Transverse colon (tissue), 4 donors: ENCODE results near the gene IGLL5. TPM values are rescaled to one million over a fixed set of nuclear protein-coding genes. Genes with fewer than 3 reads are reported as not detected.

ENCODE experiments used
- DNase-seq: peaks from one replicate; pipeline ENCODE4 v3.0.0-alpha.2; 2019
- H3K27ac ChIP-seq, 4 donors: fragments of 200-600 bp; sonication (generic); 2 replicates each; pipeline ENCODE4 v1.5.1; 2016 to 2018; ENCODE audit warnings: inconsistent platforms in 4 of 4
- H3K27me3 ChIP-seq: fragments of 200-600 bp; sonication (generic); 2 replicates; pipeline ENCODE4 v1.5.1; 2017; ENCODE audit warnings: inconsistent platforms
- H3K36me3 ChIP-seq, 4 donors: fragments of 200-600 bp; sonication (generic); 2 replicates each; pipeline ENCODE4 v1.5.1; 2017 to 2019; ENCODE audit warnings: inconsistent platforms in 4 of 4
- H3K4me1 ChIP-seq, 4 donors: fragments of 200-600 bp; sonication (generic); 2 replicates each; pipeline ENCODE4 v1.5.1; 2017 to 2020; ENCODE audit warnings: inconsistent platforms in 4 of 4
- H3K4me3 ChIP-seq, 4 donors: fragments of 200-600 bp; sonication (generic); 1 replicate in 1 of 4; 2 replicates in 3 of 4; pipeline versions ENCODE4 v1.5.1 to v1.6.1; 2017 to 2019; ENCODE audit warnings: inconsistent platforms in 4 of 4
- H3K9me3 ChIP-seq, 2 donors: fragments of 200-600 bp; sonication (generic); 2 replicates each; pipeline ENCODE4 v1.5.1; 2017 to 2019; ENCODE audit warnings: inconsistent platforms in 2 of 2
- EP300 ChIP-seq: sonication (generic); formaldehyde crosslinking; IDR thresholded peaks from one replicate; pipeline ENCODE4 v1.6.1; 2017; ENCODE audit warnings: antibody characterized with exemption, low read depth
- POLR2A ChIP-seq: fragments of 450-650 bp; IDR thresholded peaks from one replicate; pipeline ENCODE4 v1.6.1; 2016; ENCODE audit warnings: antibody characterized with exemption, mild to moderate bottlenecking, moderate library complexity
- POLR2AphosphoS5 ChIP-seq, 3 donors: sonication (generic); formaldehyde crosslinking; IDR thresholded peaks; one replicate each; pipeline ENCODE4 v1.6.1; 2016; ENCODE audit warnings: antibody characterized with exemption in 3 of 3
- WGBS, 2 donors: methylation state at CpG; one replicate each; pipeline ENCODE4 v1.1.5; 2018; ENCODE audit warnings: low coverage in 1 of 2; 5-methylcytosine and 5-hydroxymethylcytosine counted together
- in situ Hi-C, 4 donors: fragments of 200-750 bp; cut with MboI; loops; one replicate each; pipeline versions ENCODE4 v1.15.0 to v1.15.1; 2017; ENCODE audit warnings: low sequenced_read_pairs in 3 of 4, low pct_ligation_motif_present in 1 of 4, low pct_unique_long_range_greater_than_20kb in 1 of 4
- intact Hi-C: fragments of 100-400 bp; cut with DNase I; formaldehyde crosslinking; loops from one replicate; pipeline ENCODE4 v1.15.1; 2023; ENCODE audit warnings: low total_unique reads
- total RNA-seq, 4 donors: library from RNA; depleted of rRNA; stranded (reverse); fragments of >200 nt; gene quantifications; one replicate each; pipeline ENCODE4 v1.1.0, GENCODE V29; 2016
- TF ChIP-seq, protein P1 (sequence below), 5 experiments: fragments of 200-600 bp in 3 of 5; fragments of 450-650 bp in 2 of 5; sonication (generic) in 3 of 5; IDR thresholded peaks; 1 replicate in 2 of 5; 2 replicates in 3 of 5; pipeline ENCODE4 v1.5.1; 2016 to 2017; ENCODE audit warnings: antibody characterized with exemption in 5 of 5, inconsistent platforms in 3 of 5, mild to moderate bottlenecking in 2 of 5, moderate library complexity in 1 of 5

IGLL5 gene
- total RNA-seq, 4 donors from 2014 or later: 14.9 to 104 (median 33.8) TPM; not detected in 1

DNA sequence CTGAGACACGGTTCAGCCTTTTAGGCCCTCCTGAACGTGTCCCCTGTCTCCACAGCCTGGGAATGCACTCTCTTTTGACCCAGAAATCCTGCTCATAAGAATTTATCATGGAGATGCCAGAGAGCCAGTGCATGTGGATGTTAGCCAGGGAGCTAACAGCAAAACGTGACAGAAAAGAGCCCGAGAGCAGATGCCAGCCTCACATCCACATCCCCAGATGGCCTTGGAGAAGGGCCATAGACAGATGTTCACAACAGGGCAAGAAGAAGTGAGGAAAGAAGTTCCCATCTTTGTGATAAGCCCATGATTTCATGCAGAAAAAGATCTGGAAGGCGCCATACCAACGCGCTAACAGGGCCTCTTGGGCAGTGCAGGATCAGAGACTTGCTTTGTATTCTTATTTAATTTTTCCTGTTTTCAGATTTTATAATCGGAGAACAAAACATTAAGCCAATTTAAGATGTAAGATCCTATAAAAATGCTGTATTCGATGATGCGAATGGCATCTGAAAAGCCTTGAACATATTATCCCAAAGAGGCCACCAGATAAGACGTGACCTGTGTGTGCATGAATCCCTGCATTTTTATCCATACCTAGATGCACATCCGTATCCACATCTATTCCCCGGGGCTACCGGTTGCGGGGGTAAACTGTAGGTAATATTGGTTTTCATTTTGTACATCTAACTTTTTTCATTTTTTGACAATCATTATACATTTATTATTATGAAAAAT, 48.7 kb downstream of the IGLL5 start:
- in situ Hi-C loops (no loop called here), intact Hi-C loops (no loop called here)
- Histone ChIP-seq H3K9me3 (no peaks in the 10 kb centered on the region), H3K27me3 (no peaks in the 10 kb centered on the region), H3K36me3 (no peaks in the 10 kb centered on the region), H3K4me3 (no peak overlapping the region), H3K4me1 (no peaks in the 10 kb centered on the region), H3K27ac (peak overlapping the region in 1 of 4 donors; percentile 61)
- 88 to 89% methylated on average over 12 to 15 of the region's 15 CpGs for WGBS, 2 donors
- no peak for DNase-seq
- TF ChIP-seq EP300 (no peak), POLR2A (no peak), POLR2AphosphoS5 (IDR thresholded peaks at IDR 0.05) (no peak)
- TF ChIP-seq, protein P1, sequence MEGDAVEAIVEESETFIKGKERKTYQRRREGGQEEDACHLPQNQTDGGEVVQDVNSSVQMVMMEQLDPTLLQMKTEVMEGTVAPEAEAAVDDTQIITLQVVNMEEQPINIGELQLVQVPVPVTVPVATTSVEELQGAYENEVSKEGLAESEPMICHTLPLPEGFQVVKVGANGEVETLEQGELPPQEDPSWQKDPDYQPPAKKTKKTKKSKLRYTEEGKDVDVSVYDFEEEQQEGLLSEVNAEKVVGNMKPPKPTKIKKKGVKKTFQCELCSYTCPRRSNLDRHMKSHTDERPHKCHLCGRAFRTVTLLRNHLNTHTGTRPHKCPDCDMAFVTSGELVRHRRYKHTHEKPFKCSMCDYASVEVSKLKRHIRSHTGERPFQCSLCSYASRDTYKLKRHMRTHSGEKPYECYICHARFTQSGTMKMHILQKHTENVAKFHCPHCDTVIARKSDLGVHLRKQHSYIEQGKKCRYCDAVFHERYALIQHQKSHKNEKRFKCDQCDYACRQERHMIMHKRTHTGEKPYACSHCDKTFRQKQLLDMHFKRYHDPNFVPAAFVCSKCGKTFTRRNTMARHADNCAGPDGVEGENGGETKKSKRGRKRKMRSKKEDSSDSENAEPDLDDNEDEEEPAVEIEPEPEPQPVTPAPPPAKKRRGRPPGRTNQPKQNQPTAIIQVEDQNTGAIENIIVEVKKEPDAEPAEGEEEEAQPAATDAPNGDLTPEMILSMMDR (IDR thresholded peaks at IDR 0.05): no peak

DNA sequence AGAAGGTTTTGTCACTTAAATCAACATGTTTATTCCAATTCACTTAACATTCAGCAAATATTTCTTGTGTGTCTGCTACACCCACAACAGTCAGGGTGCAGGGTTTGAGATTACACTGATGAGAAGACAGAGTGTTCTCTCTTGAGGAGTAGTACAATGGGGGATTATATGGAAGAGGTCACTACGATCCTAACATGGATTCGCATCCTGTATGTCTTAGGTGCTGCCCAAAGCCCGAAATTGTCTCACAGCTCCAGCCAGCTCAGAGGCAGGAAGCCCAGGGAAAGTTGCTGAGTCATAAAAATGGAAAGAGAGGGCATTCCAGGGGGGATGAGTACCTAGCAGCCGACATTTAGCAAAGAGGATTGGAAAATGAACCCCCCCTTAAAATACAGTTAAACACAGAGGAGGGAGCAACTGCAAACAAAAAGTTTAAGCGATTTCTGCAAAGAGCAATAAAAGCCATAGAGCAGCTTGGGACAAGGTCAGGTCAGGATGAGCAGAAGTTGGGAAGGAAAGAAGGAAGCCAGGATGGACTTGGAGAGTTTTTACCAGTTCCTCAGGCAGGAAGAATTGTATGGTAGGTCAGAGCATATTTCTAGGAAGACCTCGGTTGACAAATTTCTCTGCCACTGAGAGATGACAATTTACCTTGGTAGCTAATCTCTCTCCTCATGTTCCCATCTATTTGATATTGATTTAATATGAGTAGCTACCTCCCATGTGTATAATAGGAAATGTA, 49.5 kb downstream of the IGLL5 start:
- no peaks in the 10 kb centered on the region for H3K27me3 ChIP-seq
- no peaks in the 10 kb centered on the region for H3K9me3 ChIP-seq
- no peaks in the 10 kb centered on the region for H3K4me1 ChIP-seq
- in situ Hi-C loops (no loop called here), intact Hi-C loops (no loop called here)
- TF ChIP-seq POLR2AphosphoS5 (IDR thresholded peaks at IDR 0.05): no peak
- TF ChIP-seq POLR2A: no peak
- TF ChIP-seq, protein P1 (IDR thresholded peaks at IDR 0.05): no peak
- no peak for TF ChIP-seq EP300
- H3K4me3 ChIP-seq: no peak overlapping the region
- 64 to 84% methylated on average over 2 to 6 of the region's 6 CpGs for WGBS, 2 donors
- peak overlapping the region in 1 of 4 donors; percentile 3 for H3K27ac ChIP-seq
- no peak for DNase-seq
- no peaks in the 10 kb centered on the region for H3K36me3 ChIP-seq

- in situ Hi-C loops: no loop called here
- Histone ChIP-seq H3K4me1 (no peaks in the 10 kb centered on the region), H3K4me3 (no peak overlapping the region), H3K36me3 (no peaks in the 10 kb centered on the region), H3K27ac (peak overlapping the region in 1 of 4 donors; percentile 26), H3K27me3 (no peaks in the 10 kb centered on the region), H3K9me3 (no peaks in the 10 kb centered on the region)
- DNase-seq: no peak
- WGBS, 2 donors: 82 to 100% methylated on average over 2 to 3 of the region's 3 CpGs
- TF ChIP-seq EP300 (no peak), POLR2AphosphoS5 (IDR thresholded peaks at IDR 0.05) (no peak), POLR2A (no peak)
- TF ChIP-seq, protein P1 (IDR thresholded peaks at IDR 0.05): no peak
- intact Hi-C loops: no loop called here
Observed at GRCh38 chr22:22937894-22938480, 50.4 kb downstream of the IGLL5 start.
